Uterus (tissue), 2 donors: ENCODE data around the gene ANKS4B.

Experiments used
- CTCF ChIP-seq, 4 experiments: fragments of 200-600 bp in 2 of 4; fragments of 450-650 bp in 2 of 4; sonication (generic) in 2 of 4; IDR thresholded peaks; one replicate each; pipeline ENCODE4 v1.5.1; 2016 to 2019; ENCODE audit warnings: antibody characterized with exemption in 4 of 4, mild to moderate bottlenecking in 2 of 4, moderate library complexity in 1 of 4
- POLR2A ChIP-seq, 2 donors: fragments of 450-650 bp; IDR thresholded peaks; one replicate each; pipeline ENCODE4 v1.6.1; 2016; ENCODE audit warnings: antibody characterized with exemption in 2 of 2, mild to moderate bottlenecking in 1 of 2, moderate library complexity in 1 of 2

DNA sequence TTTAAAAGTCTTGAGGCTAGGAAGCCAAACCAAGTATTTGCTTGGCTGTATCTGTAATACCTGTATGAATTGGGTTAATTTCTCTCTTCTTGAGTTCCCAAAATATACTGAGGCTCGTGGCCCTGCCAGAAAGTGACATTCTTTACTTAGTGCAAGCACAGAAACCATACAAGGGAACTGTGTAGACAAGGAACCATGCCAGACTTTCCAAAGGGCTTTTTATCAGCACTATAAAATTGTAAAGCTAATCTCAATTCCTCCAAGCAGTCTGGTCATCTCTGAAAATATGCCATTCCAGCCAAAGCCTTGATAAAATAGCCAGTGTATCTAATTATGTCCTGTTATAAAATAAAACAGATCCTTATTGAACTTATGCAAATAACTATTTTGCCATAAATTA is 51.8 kb downstream of the ANKS4B start:
- TF ChIP-seq CTCF (IDR thresholded peaks at IDR 0.05) (no peak), POLR2A (IDR thresholded peaks at IDR 0.05) (no peak)
